GM19468 (cell line): ENCODE results near the gene MAP3K10.
"Not testable (repeated sequence)": the region's sequence is repeated elsewhere in the genome, so short reads cannot be mapped to it uniquely, and the experiment has no call there.

ENCODE experiments used
- ATAC-seq: cut with Tn5 transposase; IDR thresholded peaks from one replicate; pipeline ENCODE4 v1.9.1; 2021; ENCODE audit warnings: mild to moderate bottlenecking, moderate library complexity, moderate number of reproducible peaks; ENCODE audit not compliant: unreplicated experiment; ENCODE audit errors: extremely low read depth

Gene MAP3K10

GRCh38 chr19:40170303-40170989 is 20.8 kb upstream of the MAP3K10 start:
- not testable (repeated sequence) for ATAC-seq

GRCh38 chr19:40171293-40171692 is 19.9 kb upstream of the MAP3K10 start:
- not testable (repeated sequence) for ATAC-seq

GRCh38 chr19:40174092-40174491 is 17.1 kb upstream of the MAP3K10 start:
- ATAC-seq: no peak

GRCh38 chr19:40175820-40176219 is 15.4 kb upstream of the MAP3K10 start:
- no peak for ATAC-seq

- ATAC-seq: no peak
Observed at GRCh38 chr19:40177286-40178070, 13.7 kb upstream of the MAP3K10 start.

GRCh38 chr19:40178756-40179155 is 12.5 kb upstream of the MAP3K10 start:
- ATAC-seq: no peak

GRCh38 chr19:40184273-40184672 is 7.0 kb upstream of the MAP3K10 start:
- ATAC-seq: no peak

GRCh38 chr19:40191836-40192646 is 815 bp downstream of the MAP3K10 start:
- no peak for ATAC-seq

- ATAC-seq: no peak
Observed at GRCh38 chr19:40192758-40193586, 1.7 kb downstream of the MAP3K10 start.

GRCh38 chr19:40193587-40193849 is 2.3 kb downstream of the MAP3K10 start:
- no peak for ATAC-seq

GRCh38 chr19:40198272-40198990 is 7.2 kb downstream of the MAP3K10 start:
- ATAC-seq: no peak

- no peak for ATAC-seq
Observed at GRCh38 chr19:40200341-40201099, 9.3 kb downstream of the MAP3K10 start.

- ATAC-seq: no peak
Observed at GRCh38 chr19:40204381-40204780, 13.2 kb downstream of the MAP3K10 start.

GRCh38 chr19:40205760-40206159 is 14.5 kb downstream of the MAP3K10 start:
- ATAC-seq: no peak

GRCh38 chr19:40208602-40209001 is 17.4 kb downstream of the MAP3K10 start:
- no peak for ATAC-seq

GRCh38 chr19:40210889-40211288 is 19.7 kb downstream of the MAP3K10 start:
- ATAC-seq: no peak

GRCh38 chr19:40213251-40213829 is 22.1 kb downstream of the MAP3K10 start:
- ATAC-seq: no peak

GRCh38 chr19:40213882-40214570 is 22.8 kb downstream of the MAP3K10 start:
- no peak for ATAC-seq
